IPS-NIHi11 (cell line): ENCODE data around the gene SPC24.
"Not testable (repeated sequence)": the region's sequence is repeated elsewhere in the genome, so short reads cannot be mapped to it uniquely, and the experiment has no call there.

Experiments
- DNase-seq: peaks from one replicate; pipeline ENCODE4 v3.0.0; 2012; ENCODE audit warnings: mixed read lengths, low spot score

SPC24 gene

GRCh38 chr19:11164879-11165406 is 9.4 kb upstream of the SPC24 start:
- DNase-seq: no peak

GRCh38 chr19:11164296-11164695 is 8.7 kb upstream of the SPC24 start:
- no peak for DNase-seq

- DNase-seq: not testable (repeated sequence)
These were observed 4.8 kb upstream of the SPC24 start for GRCh38 chr19:11160440-11160768.

- DNase-seq: no peak
These were observed 4.2 kb upstream of the SPC24 start for GRCh38 chr19:11159598-11160439.

DNA sequence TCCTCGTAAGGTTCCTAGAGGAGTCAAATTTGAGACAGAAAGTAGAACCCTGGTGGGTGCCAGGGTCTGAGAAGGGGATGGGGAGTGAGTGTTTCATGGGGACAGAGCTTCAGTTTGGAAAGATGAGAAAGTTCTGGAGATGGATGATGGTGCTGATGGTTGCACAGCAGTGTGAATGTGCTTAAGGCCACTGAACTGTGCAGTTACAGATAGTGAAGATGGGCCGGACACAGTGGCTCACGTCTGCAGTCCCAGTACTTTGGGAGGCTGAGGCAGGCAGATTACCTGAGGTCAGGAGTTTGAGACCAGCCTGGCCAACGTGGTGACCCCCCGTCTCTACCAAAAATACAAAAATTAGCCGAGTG is 917 bp downstream of the SPC24 start:
- no peak for DNase-seq

- DNase-seq: no peak
These were observed 3.1 kb downstream of the SPC24 start for GRCh38 chr19:11152318-11153062.

GRCh38 chr19:11151181-11151580 is 4.4 kb downstream of the SPC24 start:
- DNase-seq: no peak

- DNase-seq: no peak
These were observed 7.6 kb downstream of the SPC24 start for GRCh38 chr19:11148001-11148400.

DNA sequence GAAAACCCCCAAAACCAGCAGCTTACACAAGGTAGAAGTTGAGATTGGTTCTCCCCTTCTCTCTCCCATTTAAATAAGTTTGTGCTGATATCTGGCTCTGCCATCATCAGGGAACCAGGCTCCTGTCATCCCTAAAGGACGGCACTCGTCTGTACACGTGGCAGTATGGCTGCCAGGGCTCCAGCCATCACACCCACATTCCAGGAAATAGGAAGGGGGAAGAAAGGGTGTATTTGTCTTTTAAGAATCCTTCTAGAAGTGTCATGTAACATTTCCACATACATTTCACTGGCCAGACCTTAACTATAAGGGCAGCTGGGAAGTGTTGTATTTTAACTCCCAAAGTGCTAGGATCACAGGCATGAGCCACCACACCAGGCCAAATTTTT is 10.1 kb downstream of the SPC24 start:
- DNase-seq: no peak

DNA sequence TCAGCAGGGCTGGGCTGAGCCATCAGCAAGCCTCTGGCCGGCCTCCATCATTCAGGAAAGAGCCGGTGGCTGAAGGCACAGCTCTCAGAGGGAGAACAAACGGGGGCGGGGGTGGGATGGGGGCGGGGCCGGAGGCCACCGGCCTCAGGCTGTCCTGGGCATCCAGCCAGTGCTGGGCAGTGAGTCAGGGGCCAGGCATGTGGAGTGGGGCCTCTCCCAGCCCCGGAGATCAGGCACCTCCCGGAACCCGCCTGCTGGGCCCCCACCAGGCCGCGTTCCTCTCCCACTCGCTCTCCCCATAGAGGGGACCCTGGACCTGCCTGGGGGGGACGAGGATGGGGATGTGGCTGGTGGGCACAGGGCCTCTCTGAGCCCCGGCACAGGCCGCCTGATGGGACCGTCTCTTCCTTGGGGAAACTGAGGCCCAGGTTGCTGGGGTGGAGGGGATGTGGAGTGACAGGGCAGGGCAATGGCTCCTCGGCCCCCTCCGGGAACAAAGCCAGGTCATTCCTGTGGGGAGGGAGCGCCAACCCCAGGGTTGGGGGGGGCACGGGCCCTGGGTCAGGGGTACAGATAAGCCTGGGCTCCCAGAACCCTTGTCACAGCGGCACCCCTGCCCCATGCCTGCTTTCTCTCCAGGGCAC is 12.9 kb downstream of the SPC24 start:
- peak; percentile 77 for DNase-seq

DNA sequence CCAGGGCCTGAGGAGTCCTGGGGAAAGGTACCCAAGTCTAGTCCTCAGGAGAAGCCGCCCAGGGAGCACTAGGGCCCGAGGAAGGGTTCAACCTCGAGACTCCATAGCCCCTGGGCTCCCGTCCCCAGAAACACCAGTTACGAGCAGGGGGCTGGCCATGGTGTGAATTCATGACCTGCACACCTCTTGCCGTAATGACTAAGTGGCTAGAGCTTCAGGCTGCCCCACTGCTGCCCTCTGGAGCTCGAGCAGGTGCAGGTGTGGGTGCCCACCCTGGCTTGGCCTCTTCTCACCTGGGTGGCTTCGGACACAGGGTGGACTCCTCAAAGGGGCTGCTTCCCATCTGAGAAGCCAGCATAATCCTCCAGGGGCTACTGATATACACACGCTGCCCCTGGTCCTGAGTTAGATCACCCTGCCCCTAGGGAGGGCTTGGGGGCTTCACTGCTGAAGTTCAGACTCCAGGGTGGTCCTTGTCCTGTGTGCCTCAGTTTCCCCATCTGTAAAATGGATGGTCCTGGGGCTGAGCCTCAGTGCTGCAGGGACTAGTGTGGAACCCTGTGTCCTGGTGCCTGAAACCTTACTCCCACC is 13.6 kb downstream of the SPC24 start:
- peak; percentile 16 for DNase-seq

DNA sequence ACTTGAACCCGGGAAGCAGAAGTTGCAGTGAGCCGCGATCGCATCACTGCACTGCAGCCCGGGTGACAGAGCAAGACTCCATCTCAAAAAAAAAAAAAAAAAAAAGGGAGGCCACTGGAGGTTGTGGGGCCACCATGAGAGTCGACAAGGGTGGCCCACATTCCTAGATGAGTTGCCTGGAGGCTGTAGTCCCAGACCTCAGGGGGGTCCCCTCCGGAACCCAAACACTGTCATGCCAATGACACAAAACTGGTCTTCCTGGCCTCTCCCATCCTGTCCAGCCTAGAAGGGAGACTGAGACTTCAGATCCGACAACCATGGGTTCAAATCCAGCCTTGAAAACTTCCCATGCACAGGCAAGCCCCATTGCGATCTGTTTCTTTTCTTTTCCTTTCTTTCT is 14.7 kb downstream of the SPC24 start:
- no peak for DNase-seq

DNA sequence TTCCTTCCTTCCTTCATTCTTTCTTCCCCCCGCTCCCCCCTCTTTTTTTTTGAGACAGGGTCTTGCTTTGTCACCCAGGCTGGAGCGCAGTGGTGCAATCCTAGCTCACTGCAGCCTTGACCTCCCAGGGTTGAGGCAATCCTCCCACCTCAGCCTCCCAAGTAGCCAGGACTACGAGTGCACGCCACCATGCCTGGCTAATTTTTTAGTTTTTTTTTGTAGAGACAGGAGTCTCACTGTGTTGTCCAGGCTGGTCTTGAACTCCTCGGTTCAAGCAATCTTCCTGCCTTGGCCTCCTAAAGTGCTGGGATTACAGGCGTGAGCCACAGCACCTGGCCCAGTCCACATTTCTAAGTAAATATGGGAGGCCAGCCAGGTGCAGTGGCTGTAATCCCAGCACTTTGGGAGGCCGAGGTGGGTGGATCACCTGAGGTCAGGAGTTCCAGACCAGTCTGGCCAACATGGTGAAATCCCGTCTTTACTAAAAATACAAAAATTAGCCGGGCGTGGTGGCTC is 15.5 kb downstream of the SPC24 start:
- DNase-seq: not testable (repeated sequence)

DNA sequence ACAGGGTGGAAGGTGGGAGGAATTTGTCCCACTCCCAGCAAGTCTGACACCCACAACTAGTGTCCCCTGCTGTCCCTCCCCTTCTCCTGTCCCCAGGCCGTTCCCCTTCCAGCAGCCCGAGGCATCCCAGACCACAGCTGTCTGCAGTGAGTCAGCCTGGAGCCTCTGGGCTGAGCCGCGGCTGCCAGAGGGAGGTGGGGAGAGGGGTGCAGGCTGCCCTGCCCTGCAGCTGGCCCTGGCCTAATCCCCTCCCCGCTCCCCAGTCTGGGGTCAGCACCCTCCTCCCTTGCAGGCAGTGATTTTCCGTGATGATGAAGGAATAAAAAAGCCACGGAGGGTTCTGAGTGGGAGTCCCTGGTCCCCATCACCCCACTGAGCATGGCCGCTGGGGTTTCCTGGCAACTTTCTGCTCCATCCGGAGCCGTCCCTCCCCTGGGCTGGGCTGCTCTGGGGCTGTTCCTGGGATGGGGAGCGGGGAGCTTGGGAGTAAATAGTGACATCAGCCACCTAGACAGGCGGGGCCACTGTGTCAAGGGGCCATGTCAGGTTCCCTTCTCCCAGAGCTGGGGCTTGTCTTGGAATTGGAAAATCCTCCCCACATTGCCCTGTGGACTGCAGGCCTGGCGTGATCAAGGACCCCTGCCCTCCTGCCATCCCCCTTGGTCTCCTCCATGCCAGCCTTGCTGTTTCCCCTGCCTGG is 16.8 kb downstream of the SPC24 start:
- peak; percentile 50 for DNase-seq

DNA sequence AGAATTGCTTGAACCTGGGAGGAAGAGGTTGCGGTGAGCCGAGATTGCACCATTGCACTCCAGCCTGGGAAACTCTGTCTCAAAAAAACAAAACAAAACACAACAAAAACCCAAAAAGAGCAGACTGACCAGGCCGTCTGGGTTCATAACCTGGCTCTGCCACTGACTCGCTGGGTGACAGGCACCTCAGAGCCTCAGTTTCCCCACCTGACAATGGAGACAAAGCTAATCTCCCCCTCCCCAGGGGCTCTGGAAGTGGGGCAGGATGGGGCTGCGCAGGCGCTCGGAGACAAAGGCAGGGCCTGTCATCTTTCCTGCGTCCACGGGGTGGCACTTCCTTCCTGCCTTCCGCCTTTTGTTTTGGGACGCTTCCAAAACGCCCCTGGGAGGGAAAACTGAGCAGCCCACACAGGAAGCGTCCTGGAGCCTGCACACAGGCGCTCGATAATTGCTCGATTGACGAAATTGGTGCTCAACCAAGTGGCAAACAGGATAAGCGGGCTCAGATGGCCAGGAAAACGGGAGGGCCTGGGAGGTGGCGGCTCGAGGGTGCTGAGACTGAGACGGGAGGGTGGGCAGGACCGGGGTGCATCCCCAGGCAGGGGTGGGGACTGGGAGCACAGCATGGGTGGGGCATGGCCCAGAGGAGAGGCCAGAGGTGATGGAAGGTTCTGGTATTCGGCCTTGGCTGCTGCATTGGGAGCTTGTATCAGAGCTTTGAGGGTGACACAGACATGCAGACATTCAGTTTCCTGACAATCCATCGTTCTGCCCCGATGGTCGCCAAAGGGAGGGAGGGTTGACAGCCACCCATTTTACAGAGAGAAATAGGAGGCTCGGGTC is 17.8 kb downstream of the SPC24 start:
- DNase-seq: peak; percentile 84

DNA sequence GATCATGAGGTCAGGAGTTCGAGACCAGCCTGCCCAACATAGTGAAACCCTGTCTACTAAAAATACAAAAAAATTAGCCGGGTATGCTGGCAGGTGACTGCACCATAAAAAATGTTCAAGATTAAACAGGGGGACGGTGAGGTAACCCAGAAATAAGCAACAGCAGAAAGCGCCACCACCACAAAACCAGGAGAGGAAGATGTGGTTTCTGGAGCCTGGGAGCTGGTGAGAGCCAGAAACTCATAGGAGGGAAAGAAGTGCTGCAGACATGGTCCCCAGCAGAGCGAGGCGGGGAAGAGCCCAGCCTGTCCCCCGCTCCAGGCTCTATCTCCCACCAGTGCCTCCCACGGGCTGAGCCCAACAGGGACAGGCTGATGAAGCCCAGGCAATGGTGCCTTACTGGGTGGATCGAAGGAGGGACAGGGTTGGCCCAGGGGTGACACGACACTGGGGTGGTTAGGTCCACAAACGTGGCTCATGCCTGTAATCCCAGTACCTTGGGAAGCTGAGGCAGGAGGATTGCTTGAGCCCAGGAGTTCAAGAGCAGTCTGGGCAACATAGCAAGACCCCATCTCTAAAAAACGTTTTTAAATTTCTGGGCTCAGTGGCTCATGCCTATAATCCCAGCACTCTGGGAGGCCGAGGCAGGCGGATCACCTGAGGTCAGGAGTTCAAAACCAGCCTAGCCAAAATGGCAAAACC is 19.0 kb downstream of the SPC24 start:
- peak; percentile 6 for DNase-seq

DNA sequence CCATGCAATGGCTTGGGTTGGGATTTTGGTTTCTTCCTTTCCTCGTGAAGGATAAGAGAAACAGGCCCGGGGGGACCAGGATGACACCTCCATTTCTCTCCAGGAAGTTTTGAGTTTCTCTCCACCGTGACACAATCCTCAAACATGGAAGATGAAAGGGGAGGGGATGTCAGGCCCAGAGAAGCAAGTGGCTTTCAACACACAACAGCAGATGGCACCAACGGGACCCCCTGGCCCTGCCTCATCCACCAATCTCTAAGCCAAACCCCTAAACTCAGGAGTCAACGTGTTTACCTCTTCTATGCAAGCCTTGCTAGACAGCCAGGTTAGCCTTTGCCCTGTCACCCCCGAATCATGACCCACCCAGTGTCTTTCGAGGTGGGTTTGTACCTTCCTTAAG is 24.1 kb downstream of the SPC24 start:
- no peak for DNase-seq

DNA sequence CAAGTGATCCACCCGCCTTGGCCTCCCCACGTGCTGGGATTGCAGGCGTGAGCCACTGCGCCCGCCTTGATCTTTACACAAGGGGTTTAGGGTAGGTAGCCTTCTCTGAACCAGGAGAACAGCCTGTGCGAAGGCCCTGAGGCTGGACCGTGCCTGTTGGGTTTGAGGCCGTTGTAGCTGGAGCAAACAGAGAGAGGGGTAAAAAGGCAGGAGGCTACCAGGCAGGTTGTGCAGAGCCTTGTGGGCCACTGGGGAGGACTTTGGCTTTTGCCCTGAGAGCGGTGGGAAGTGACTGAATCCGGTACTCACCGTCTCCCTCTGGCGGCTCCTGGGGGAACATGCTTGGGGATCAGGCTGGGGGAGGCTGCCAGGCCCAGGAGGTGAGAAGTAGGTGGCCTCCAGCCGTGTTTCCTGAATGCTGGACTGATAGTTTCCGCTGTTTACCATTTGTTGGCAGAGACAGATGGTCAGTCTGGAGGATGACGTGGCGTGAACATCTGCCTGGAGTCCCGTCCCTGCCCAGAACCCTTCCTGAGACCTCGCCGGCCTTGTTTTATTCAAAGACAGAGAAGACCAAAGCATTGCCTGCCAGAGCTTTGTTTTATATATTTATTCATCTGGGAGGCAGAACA is 24.6 kb downstream of the SPC24 start:
- peak; percentile 87 for DNase-seq

GRCh38 chr19:11127905-11128304 is 27.7 kb downstream of the SPC24 start:
- DNase-seq: no peak
